NT2/D1 (cell line): ENCODE data around the gene RBFOX1.

ENCODE experiments used
- DNase-seq: peaks from one replicate; pipeline ENCODE4 v3.0.0-alpha.2; 2011; ENCODE audit warnings: low read depth, low spot score
- H3K27me3 ChIP-seq: 2 replicates; pipeline ENCODE4 v1.6.0; 2011; ENCODE audit warnings: mild to moderate bottlenecking; ENCODE audit not compliant: insufficient read length, insufficient read depth
- H3K36me3 ChIP-seq: 2 replicates; pipeline ENCODE4 v1.6.1; 2011; ENCODE audit warnings: mild to moderate bottlenecking, low read length, mixed read lengths; ENCODE audit not compliant: insufficient read depth, insufficient read length
- H3K4me1 ChIP-seq: 2 replicates; pipeline ENCODE4 v1.5.1; 2011; ENCODE audit not compliant: insufficient read depth, insufficient read length
- H3K4me3 ChIP-seq: 2 replicates; pipeline ENCODE4 v1.5.1; 2011; ENCODE audit warnings: low read depth; ENCODE audit not compliant: insufficient read length
- H3K9ac ChIP-seq: 2 replicates; pipeline ENCODE4 v1.6.0; 2011; ENCODE audit warnings: low read depth; ENCODE audit not compliant: insufficient read length
- H3K9me3 ChIP-seq: 2 replicates; pipeline ENCODE4 v1.5.1; 2011; ENCODE audit warnings: mild to moderate bottlenecking, low read length; ENCODE audit not compliant: insufficient read depth
- SUZ12 ChIP-seq: IDR thresholded peaks from 2 replicates; pipeline ENCODE4 v1.6.1; 2011; ENCODE audit not compliant: insufficient read length, insufficient read depth; ENCODE audit errors: extremely low read depth
- YY1 ChIP-seq: IDR thresholded peaks from 2 replicates; pipeline ENCODE4 v1.6.1; 2011; ENCODE audit not compliant: insufficient read length, insufficient read depth
- ZNF274 ChIP-seq: IDR thresholded peaks from 2 replicates; pipeline ENCODE4 v1.6.1; 2011; ENCODE audit warnings: mild to moderate bottlenecking, low read depth, low read length

RBFOX1 gene

DNA sequence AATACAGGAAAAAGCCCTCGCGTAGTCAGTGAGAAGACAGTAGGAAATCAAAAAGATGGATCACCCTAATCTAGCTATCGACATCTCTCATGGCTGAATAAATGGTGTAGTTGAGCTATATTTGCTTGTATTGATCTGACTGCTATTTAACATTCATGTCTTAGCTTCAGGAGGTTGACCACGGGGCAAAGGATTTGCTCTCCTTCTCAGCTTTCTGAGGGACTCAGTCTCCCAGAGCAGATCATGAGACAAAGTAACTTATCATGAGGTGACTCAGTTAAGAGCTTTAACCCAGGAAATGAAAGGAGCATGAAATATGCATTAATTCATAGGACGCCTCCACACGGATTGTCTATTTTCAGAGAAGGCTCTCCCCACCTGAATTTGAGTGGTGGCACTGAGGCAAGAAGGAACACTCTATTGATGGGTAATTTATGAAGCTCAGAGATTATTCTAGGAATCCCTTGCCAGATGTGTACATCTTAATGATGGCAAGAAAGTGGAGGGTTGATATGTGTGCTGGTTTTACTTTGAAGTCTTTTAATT lies 608 bp downstream of the RBFOX1 start:
- TF ChIP-seq SUZ12 (no peak), YY1 (no peak), ZNF274 (no peak)
- no peak overlapping the region for H3K4me3 ChIP-seq

DNA sequence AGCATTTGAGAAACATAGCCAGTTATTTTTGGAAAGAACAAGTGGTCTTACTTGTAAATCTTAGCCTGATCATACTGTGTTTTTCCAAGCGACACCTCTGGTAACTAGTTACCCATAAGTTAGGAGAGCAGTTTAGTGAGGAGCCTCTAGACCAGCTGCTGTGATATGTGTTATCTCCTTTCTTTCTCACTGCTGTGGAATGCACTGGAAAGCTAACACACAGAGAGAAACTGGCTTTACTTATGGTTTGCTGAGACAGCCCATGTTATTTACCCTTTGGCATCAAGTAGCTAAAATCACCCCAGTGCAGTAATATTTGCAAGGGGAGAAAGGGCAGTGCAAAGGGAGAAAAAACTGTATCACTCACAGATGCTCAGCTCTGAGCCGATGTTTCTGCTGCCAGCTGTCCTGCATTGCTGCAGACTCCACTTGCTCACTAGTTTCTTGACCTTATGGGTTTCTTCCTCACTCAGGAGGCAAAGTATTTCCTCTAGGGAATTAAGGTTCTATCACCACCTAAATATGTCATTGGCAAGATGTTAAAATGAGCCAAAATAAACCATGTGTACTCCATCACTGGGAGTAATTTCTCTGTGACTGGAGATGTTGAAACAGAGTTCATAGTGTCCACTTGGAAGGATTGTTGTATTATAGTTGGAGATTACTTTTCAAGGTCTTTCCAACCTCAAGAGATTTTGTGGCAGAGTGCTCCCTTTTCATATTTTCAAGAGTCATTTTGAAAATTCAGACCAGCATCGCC lies 2.3 kb downstream of the RBFOX1 start:
- Histone ChIP-seq H3K9ac (no peak overlapping the region), H3K4me3 (no peak overlapping the region), H3K4me1 (no peaks in the 10 kb centered on the region), H3K36me3 (no peaks in the 10 kb centered on the region), H3K27me3 (no peaks in the 10 kb centered on the region), H3K9me3 (no peaks in the 10 kb centered on the region)
- DNase-seq: no peak
- TF ChIP-seq SUZ12: no peak
- no peak for TF ChIP-seq YY1
- no peak for TF ChIP-seq ZNF274

More for the DNA sequence above, 608 bp downstream of the RBFOX1 start:
- H3K9ac ChIP-seq: no peak overlapping the region
- DNase-seq: no peak
- H3K27me3 ChIP-seq: no peaks in the 10 kb centered on the region
- no peaks in the 10 kb centered on the region for H3K4me1 ChIP-seq
- no peaks in the 10 kb centered on the region for H3K36me3 ChIP-seq
- no peaks in the 10 kb centered on the region for H3K9me3 ChIP-seq

DNA sequence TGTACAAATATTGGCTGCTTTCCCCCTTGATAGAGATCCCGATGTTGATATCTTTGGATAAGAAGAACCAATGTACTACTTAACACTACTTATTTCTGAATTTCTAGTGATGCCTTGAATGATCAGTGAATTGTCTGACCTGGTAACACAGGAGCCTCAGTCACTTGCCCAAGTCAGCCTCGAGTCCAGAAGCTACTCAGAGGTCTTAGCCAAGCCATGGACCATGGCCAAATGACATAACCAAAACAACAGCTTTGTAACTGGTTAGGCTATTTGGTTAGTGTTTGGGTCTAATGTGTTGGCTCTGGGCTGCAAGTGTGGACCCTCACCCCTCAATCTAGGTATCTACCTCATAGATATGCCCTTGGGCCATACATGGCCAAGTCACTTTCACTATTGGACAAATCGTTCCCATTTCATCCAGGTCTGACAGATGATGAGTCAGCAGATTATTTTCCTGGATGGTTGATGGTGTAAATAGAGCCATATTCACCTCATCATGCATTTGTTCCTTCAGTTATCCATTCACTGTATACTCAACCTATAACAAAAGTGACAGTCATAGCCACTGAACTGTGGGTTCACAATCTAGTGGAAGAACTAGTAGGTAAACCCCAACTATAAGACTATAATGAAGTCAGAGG lies 3.5 kb downstream of the RBFOX1 start:
- no peak for DNase-seq
- H3K36me3 ChIP-seq: no peaks in the 10 kb centered on the region

DNA sequence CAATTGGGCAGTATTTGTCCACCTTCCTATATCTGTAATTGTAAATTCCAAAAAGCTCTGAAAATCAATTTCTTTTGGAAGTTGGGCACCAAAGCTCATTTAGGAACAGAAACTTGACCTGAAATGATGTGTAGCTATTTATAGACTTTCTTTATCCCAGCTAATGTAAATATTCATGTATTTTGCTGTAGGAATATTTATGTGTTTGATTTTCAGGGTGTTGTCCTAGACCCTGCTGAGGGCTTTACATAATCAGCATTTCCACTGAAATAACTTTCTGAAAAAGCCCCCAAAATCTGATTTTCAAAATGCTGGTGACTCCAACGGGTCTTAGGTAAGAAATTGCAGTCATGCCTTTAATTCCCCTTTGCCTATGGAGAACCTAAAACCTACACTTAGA lies 4.1 kb downstream of the RBFOX1 start:
- H3K36me3 ChIP-seq: no peaks in the 10 kb centered on the region
- no peak overlapping the region for H3K4me3 ChIP-seq
- no peak overlapping the region for H3K9ac ChIP-seq
- no peaks in the 10 kb centered on the region for H3K4me1 ChIP-seq
- H3K27me3 ChIP-seq: no peaks in the 10 kb centered on the region
- TF ChIP-seq YY1: no peak
- TF ChIP-seq SUZ12: no peak
- no peak for TF ChIP-seq ZNF274
- no peaks in the 10 kb centered on the region for H3K9me3 ChIP-seq
- no peak for DNase-seq

More for the DNA sequence above, 3.5 kb downstream of the RBFOX1 start:
- no peaks in the 10 kb centered on the region for H3K27me3 ChIP-seq
- no peaks in the 10 kb centered on the region for H3K4me1 ChIP-seq
- no peaks in the 10 kb centered on the region for H3K9me3 ChIP-seq
- TF ChIP-seq ZNF274 (no peak), SUZ12 (no peak), YY1 (no peak)
- H3K9ac ChIP-seq: no peak overlapping the region
- no peak overlapping the region for H3K4me3 ChIP-seq

DNA sequence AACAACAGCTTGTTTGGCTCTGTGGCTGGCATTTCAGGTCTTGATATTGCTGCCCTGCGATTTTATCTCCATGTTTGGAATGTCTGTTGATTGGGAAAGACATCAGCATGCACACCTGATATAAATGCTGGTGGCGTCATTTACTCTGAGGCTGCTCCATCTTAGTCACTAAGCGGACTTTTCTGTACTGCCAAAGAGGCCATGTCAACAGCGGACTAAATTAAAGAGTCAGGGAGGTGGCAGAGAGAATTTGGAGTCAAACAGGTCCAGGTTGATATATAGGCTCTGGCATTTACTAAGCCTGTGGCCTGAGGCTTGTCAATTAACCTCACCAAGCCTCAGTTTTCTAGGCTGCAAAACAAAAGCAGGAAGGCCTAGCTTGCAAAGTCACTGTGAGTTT lies 6.2 kb downstream of the RBFOX1 start:
- Histone ChIP-seq H3K9me3 (no peaks in the 10 kb centered on the region), H3K36me3 (no peaks in the 10 kb centered on the region), H3K4me3 (no peak overlapping the region), H3K27me3 (no peaks in the 10 kb centered on the region), H3K9ac (no peak overlapping the region), H3K4me1 (no peaks in the 10 kb centered on the region)
- TF ChIP-seq SUZ12 (no peak), YY1 (no peak), ZNF274 (no peak)
- no peak for DNase-seq

DNA sequence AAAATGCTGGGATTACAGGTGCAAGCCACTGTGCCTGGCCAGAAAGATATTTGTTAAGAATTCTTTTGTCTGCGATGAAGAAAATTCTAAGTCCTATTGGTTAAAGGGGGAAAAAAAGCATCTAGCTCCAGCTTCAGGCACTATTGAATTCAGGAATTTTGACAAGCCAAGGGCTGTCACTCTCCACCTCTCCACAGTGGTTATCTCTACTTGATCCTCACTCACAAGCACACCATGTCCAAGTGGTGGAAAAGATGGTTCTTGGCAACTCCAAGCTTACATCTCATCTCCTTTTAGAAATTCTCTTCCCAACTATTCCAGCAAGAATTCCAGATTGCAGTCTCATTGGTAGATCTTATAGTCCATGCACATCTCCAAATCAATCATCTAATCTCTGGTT lies 7.1 kb downstream of the RBFOX1 start:
- Histone ChIP-seq H3K4me1 (no peaks in the 10 kb centered on the region), H3K9ac (no peak overlapping the region), H3K9me3 (no peaks in the 10 kb centered on the region), H3K27me3 (no peaks in the 10 kb centered on the region), H3K4me3 (no peak overlapping the region), H3K36me3 (no peaks in the 10 kb centered on the region)
- DNase-seq: no peak
- TF ChIP-seq ZNF274: no peak

DNA sequence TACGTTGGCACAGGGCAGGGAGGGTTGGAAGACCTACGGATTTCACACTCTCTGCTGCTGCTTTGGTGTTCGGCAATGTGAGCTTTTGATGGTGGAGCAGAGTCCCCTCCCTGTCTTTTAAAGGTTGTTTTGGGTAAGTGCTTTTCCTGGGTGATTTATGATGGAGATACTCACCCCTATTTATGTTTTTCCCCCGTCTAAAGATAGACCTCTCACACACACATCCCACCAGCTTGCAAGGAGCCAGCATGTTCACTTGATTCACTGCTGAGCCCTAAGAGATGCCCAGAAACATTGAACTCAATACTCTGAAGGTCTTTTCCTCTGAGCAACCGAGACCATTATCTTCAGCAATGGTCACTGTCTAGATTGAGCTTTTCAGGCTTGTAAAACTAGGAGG lies 8.3 kb downstream of the RBFOX1 start:
- no peaks in the 10 kb centered on the region for H3K36me3 ChIP-seq
- no peak for DNase-seq

More for the DNA sequence above, 8.3 kb downstream of the RBFOX1 start:
- Histone ChIP-seq H3K9me3 (no peaks in the 10 kb centered on the region), H3K4me3 (no peak overlapping the region), H3K27me3 (no peaks in the 10 kb centered on the region), H3K9ac (no peak overlapping the region), H3K4me1 (no peaks in the 10 kb centered on the region)
- TF ChIP-seq ZNF274: no peak
- TF ChIP-seq SUZ12: no peak
- TF ChIP-seq YY1: no peak
